GM12878 (cell line): Measurements from ENCODE around the gene NEU1. TPM values are rescaled to one million over a fixed set of nuclear protein-coding genes. Genes with fewer than 3 reads are reported as not detected.
A peak's percentile ranks its signal among the peaks of the same experiment; 100 is the strongest.

Experiments
- ATAC-seq: fragments of 200-7000 bp; cut with Tn5 transposase; 3 replicates; pipeline ENCODE4 v1.9.1; 2020; ENCODE audit warnings: mild to moderate bottlenecking, moderate library complexity
- BruUV-seq: library from RNA; stranded (reverse); fragments of 400-500 nt; replicated peaks from 2 replicates; lab custom pipeline; 2021; lab: Mats Ljungman, UMichigan
- CTCF ChIA-PET: fragments of 300-600 bp; sonication (Branson Sonifier 250); formaldehyde crosslinking; extraction: SDS; loops from one replicate; lab custom pipeline; 2021; ENCODE audit warnings: inconsistent platforms; lab: Yijun Ruan, JAX
- POLR2A ChIA-PET: fragments of 350-600 bp; formaldehyde crosslinking; extraction: SDS; loops from one replicate; lab custom pipeline; 2021; ENCODE audit warnings: inconsistent platforms; lab: Charles Lee
- RAD21 ChIA-PET: fragments of 300-600 bp; sonication (Branson Sonifier 250); formaldehyde crosslinking; loops from one replicate; lab custom pipeline; 2023; ENCODE audit warnings: antibody characterized with exemption; ENCODE audit not compliant: unreplicated experiment; lab: Charles Lee
- SMC1A ChIA-PET: fragments of 300-600 bp; sonication (Branson Sonifier 250); formaldehyde crosslinking; loops from one replicate; lab custom pipeline; 2023; ENCODE audit not compliant: unreplicated experiment, uncharacterized antibody; lab: Charles Lee
- DNase-seq: peaks from one replicate; pipeline ENCODE4 v3.0.0-alpha.2; 2011; ENCODE audit warnings: low read depth, low spot score
- FAIRE-seq: peaks from 3 replicates; lab custom pipeline; 2011; peaks lifted over from hg19 to GRCh38; lab: Jason Lieb, UNC
- H2AFZ ChIP-seq: 2 replicates; pipeline ENCODE4 v1.6.0; 2011; ENCODE audit warnings: low read depth, low read length, control low read depth; ENCODE audit not compliant: control insufficient read depth
- H3K27ac ChIP-seq: 2 replicates; pipeline ENCODE4 v1.5.1; 2011; ENCODE audit warnings: control low read depth; ENCODE audit not compliant: control insufficient read depth, insufficient read depth
- H3K27me3 ChIP-seq, 2 experiments: replicated peaks in 1 of 2; 2 replicates each; pipeline versions ENCODE4 v1.6.0 to v1.6.1; 2011; ENCODE audit warnings: low read length in 1 of 2; ENCODE audit not compliant: control insufficient read depth in 2 of 2, insufficient read depth in 2 of 2
- H3K36me3 ChIP-seq, 2 experiments: 2 replicates each; pipeline ENCODE4 v1.5.1; 2011; ENCODE audit warnings: low read length in 1 of 2; ENCODE audit not compliant: control insufficient read depth in 2 of 2, insufficient read depth in 2 of 2
- H3K4me1 ChIP-seq: 2 replicates; pipeline ENCODE4 v1.6.1; 2011; ENCODE audit warnings: mild to moderate bottlenecking, low read length, moderate library complexity, mixed read lengths; ENCODE audit not compliant: control insufficient read depth, insufficient read depth
- H3K4me2 ChIP-seq: 2 replicates; pipeline ENCODE4 v1.6.0; 2011; ENCODE audit warnings: control low read depth; ENCODE audit not compliant: control insufficient read depth, insufficient read depth
- H3K4me3 ChIP-seq: fragments of 200-600 bp; sonication (generic); 2 replicates; pipeline ENCODE4 v1.5.1; 2016
- H3K79me2 ChIP-seq: 2 replicates; pipeline ENCODE4 v1.6.0; 2011; ENCODE audit warnings: low read length; ENCODE audit not compliant: control insufficient read depth, insufficient read depth
- H3K9ac ChIP-seq: 2 replicates; pipeline ENCODE4 v1.8.0; 2011; ENCODE audit warnings: low read length, control low read depth, mixed read lengths; ENCODE audit not compliant: control insufficient read depth, insufficient read depth
- H3K9me3 ChIP-seq: replicated peaks from 3 replicates; pipeline ENCODE4 v1.5.1; 2011; ENCODE audit warnings: mild to moderate bottlenecking, low read length; ENCODE audit not compliant: control insufficient read depth, insufficient read depth
- H4K20me1 ChIP-seq: 2 replicates; pipeline ENCODE4 v1.6.0; 2011; ENCODE audit not compliant: control insufficient read depth, insufficient read depth
- E4F1 ChIP-seq: fragments of 450-650 bp; IDR thresholded peaks from 2 replicates; pipeline ENCODE4 v1.6.1; 2018; ENCODE audit warnings: borderline replicate concordance, mild to moderate bottlenecking; ENCODE audit not compliant: partially characterized antibody
- MTA3 ChIP-seq: IDR thresholded peaks from 2 replicates; pipeline ENCODE4 v1.6.1; 2012; ENCODE audit warnings: low read length, inconsistent platforms, borderline replicate concordance
- POLR2A ChIP-seq: IDR thresholded peaks from 2 replicates; pipeline ENCODE4 v1.6.1; 2011; ENCODE audit warnings: low read depth, mild to moderate bottlenecking, low read length
- SP1 ChIP-seq: IDR thresholded peaks from one replicate; pipeline ENCODE4 v1.6.1; 2011; ENCODE audit warnings: low read depth, low read length
- TCF12 ChIP-seq: IDR thresholded peaks from 2 replicates; pipeline ENCODE4 v1.6.1; 2011; ENCODE audit warnings: low read depth, mild to moderate bottlenecking, low read length
- WGBS: methylation state at CpG from one replicate; pipeline ENCODE4 v1.1.6; 2016; ENCODE audit warnings: low lambda C conversion rate; ENCODE audit not compliant: insufficient replicate concordance, insufficient coverage; ENCODE audit errors: missing lambda C conversion rate; 5-methylcytosine and 5-hydroxymethylcytosine counted together
- in situ Hi-C: fragments of 300-500 bp; cut with MboI; formaldehyde crosslinking; loops from 9 replicates; pipeline ENCODE4 v1.14.3; 2018; ENCODE audit warnings: mixed read lengths
- intact Hi-C: fragments of 100-400 bp; cut with micrococcal nuclease; formaldehyde crosslinking; loops from one replicate; pipeline ENCODE4 v1.14.2; 2022; ENCODE audit not compliant: unreplicated experiment
- polyA plus RNA-seq, 11 experiments: library from polyadenylated mRNA; depleted of rRNA in 4 of 11; unstranded in 6 of 11; stranded (reverse) in 5 of 11; fragments of >200 nt; fragmentation: Nextera tagmentation in 4 of 11; fragmentation: Illumina TruSeq in 1 of 11; extraction: Ambion mirVana in 4 of 11; extraction: Trizol in 1 of 11; gene quantifications; 1 replicate in 1 of 11; 2 replicates in 10 of 11; pipeline versions ENCODE4 v1.2.1 to v1.2.3, GENCODE V29; 2011 to 2016; ENCODE audit warnings: inconsistent platforms in 2 of 11, missing spikeins in 2 of 11, low read depth in 1 of 11
- total RNA-seq, 4 experiments: library from RNA; depleted of rRNA in 3 of 4; stranded (reverse); fragments of >200 nt in 3 of 4; fragmentation: Illumina TruSeq in 1 of 4; extraction: Trizol in 1 of 4; gene quantifications; 2 replicates each; pipeline versions ENCODE4 v1.2.1 to v1.2.3, GENCODE V29; 2013 to 2021
- TF ChIP-seq, protein P1 (sequence below): fragments of 450-650 bp; IDR thresholded peaks from 2 replicates; pipeline ENCODE4 v1.6.1; 2017; ENCODE audit warnings: mild to moderate bottlenecking, low read depth, inconsistent platforms; ENCODE audit not compliant: poor library complexity, severe bottlenecking
- TF ChIP-seq, protein P2 (sequence below): IDR thresholded peaks from 2 replicates; pipeline ENCODE4 v1.6.1; 2012; ENCODE audit warnings: mild to moderate bottlenecking, low read depth, low read length

The NEU1 gene
- total and polyA plus RNA-seq, 10 of the 15 experiments (the other 5 are each of a cell fraction or from before 2014, with no cell fraction given) = 7.2 to 26.9 (median 21.6) TPM

GRCh38 chr6:31844507-31844906, 18.1 kb downstream of the NEU1 start:
- no peaks in the 10 kb centered on the region for H4K20me1 ChIP-seq
- FAIRE-seq (no peak), DNase-seq (no peak)
- SMC1A ChIA-PET = no interaction called here
- RAD21 ChIA-PET = no interaction called here
- intact Hi-C loops (no loop called here), in situ Hi-C loops (no loop called here)
- H3K9ac ChIP-seq = no peak overlapping the region
- H3K27ac ChIP-seq = no peak overlapping the region
- H3K27me3 ChIP-seq = no peaks in the 10 kb centered on the region
- H3K79me2 ChIP-seq = no peaks in the 10 kb centered on the region; the same call in 1 of the 2 replicates
- H3K9me3 ChIP-seq = no peaks in the 10 kb centered on the region
- TF ChIP-seq POLR2A = peak; percentile 19; the same call in 1 of the 2 replicates
- TF ChIP-seq SP1 = no peak
- TF ChIP-seq MTA3 = no peak
- TF ChIP-seq, protein P1, sequence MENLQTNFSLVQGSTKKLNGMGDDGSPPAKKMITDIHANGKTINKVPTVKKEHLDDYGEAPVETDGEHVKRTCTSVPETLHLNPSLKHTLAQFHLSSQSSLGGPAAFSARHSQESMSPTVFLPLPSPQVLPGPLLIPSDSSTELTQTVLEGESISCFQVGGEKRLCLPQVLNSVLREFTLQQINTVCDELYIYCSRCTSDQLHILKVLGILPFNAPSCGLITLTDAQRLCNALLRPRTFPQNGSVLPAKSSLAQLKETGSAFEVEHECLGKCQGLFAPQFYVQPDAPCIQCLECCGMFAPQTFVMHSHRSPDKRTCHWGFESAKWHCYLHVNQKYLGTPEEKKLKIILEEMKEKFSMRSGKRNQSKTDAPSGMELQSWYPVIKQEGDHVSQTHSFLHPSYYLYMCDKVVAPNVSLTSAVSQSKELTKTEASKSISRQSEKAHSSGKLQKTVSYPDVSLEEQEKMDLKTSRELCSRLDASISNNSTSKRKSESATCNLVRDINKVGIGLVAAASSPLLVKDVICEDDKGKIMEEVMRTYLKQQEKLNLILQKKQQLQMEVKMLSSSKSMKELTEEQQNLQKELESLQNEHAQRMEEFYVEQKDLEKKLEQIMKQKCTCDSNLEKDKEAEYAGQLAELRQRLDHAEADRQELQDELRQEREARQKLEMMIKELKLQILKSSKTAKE = no peak
- TF ChIP-seq, protein P2, sequence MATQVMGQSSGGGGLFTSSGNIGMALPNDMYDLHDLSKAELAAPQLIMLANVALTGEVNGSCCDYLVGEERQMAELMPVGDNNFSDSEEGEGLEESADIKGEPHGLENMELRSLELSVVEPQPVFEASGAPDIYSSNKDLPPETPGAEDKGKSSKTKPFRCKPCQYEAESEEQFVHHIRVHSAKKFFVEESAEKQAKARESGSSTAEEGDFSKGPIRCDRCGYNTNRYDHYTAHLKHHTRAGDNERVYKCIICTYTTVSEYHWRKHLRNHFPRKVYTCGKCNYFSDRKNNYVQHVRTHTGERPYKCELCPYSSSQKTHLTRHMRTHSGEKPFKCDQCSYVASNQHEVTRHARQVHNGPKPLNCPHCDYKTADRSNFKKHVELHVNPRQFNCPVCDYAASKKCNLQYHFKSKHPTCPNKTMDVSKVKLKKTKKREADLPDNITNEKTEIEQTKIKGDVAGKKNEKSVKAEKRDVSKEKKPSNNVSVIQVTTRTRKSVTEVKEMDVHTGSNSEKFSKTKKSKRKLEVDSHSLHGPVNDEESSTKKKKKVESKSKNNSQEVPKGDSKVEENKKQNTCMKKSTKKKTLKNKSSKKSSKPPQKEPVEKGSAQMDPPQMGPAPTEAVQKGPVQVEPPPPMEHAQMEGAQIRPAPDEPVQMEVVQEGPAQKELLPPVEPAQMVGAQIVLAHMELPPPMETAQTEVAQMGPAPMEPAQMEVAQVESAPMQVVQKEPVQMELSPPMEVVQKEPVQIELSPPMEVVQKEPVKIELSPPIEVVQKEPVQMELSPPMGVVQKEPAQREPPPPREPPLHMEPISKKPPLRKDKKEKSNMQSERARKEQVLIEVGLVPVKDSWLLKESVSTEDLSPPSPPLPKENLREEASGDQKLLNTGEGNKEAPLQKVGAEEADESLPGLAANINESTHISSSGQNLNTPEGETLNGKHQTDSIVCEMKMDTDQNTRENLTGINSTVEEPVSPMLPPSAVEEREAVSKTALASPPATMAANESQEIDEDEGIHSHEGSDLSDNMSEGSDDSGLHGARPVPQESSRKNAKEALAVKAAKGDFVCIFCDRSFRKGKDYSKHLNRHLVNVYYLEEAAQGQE = no peak
- no peak for TF ChIP-seq E4F1
- TF ChIP-seq TCF12 = no peak
- TF ChIP-seq, all 136 proteins: peak for 1
- Histone ChIP-seq H3K36me3 (peaks cover 0 to 2% of the 10 kb centered on the region in 2 experiments; a peak in 3 of 4 replicates), H3K4me3 (no peak overlapping the region), H3K4me1 (no peaks in the 10 kb centered on the region; the same call in 1 of the 2 replicates), H3K4me2 (no peak overlapping the region), H2AFZ (no peak overlapping the region)
- 67% methylated on average over 3 of the region's 3 CpGs for WGBS
- CTCF ChIA-PET = interaction anchor here (0.7 to 1.0 kb wide), 2 partner anchors 18 to 78 kb away, joined by 3 read pairs; partner anchors contain the start of gene NEU1
- POLR2A ChIA-PET = interaction anchor here (0.6 to 0.9 kb wide), 4 partner anchors 9 to 238 kb away, joined by 3 to 4 read pairs (median 4); no protein-coding TSS in a partner anchor
- no peak for ATAC-seq
- BruUV-seq = no TSS peak
